Activated naive CD4-positive, alpha-beta T cell treated with Interleukin-2 at 50 U/mL for 16 hours (primary cell): Measurements from ENCODE around the gene HNRNPUL1.
"Not testable (repeated sequence)": the region's sequence is repeated elsewhere in the genome, so short reads cannot be mapped to it uniquely, and the experiment has no call there.

Experiments
- DNase-seq: peaks from one replicate; pipeline ENCODE4 v3.0.0-alpha.2; 2020

The HNRNPUL1 gene

DNA sequence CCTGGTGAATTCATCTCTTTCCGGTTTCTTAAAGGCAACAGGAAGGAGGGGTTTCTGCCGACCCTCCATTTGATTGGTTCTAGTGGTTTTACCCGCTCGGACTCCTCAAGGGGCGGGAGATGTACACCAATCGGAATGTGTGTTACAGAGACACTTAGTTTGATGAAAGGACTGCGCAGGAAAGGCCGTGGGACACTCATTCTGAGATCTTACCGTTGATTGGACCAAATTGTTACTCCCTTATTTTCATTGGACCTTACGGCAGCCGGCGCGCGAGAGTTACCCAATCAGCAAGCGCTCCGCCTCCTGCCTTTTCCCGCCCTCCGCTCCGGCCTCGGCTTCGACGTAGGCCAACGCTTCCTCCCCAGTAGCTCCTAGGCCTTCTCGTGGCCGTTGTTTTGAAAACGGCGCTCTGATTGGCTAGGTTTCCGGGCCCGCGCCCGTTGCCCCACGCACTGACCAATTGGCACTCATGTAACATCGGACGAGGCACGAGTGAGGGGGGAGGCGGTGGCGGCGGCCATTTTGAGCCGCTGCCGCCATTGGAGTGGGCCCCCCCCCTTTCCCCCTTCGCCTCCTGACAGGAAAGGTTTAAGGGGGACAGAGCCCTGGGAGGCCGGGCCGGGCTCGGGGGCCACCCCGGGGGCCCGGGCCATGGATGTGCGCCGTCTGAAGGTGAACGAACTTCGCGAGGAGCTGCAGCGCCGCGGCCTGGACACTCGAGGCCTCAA is at the start of gene HNRNPUL1:
TSS of gene HNRNPUL1 (plus strand) at position 523 of the 731 bp plus-strand sequence. CDS start at position 655, 132 bp downstream.
- DNase-seq: peak; percentile 99

DNA sequence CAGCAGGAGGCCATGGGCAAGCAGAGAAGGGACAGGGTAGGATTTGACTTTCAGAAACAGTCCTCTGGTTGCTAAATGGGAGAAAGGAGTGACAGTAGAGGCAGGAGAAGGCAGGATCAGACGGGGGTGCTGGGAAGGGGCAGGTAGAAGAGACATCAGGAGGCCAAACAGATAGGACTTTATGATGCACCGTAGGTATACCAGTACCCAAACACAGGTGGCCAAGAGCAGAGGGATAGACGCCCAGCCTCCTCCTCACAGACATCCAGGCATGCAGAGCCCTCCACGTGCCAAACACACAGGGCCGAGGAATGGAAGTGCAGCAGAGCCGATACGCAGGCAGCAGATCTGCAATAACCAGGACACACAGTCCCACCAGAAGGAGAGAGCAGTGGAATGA is 46.4 kb upstream of the HNRNPUL1 start:
- no peak for DNase-seq

DNA sequence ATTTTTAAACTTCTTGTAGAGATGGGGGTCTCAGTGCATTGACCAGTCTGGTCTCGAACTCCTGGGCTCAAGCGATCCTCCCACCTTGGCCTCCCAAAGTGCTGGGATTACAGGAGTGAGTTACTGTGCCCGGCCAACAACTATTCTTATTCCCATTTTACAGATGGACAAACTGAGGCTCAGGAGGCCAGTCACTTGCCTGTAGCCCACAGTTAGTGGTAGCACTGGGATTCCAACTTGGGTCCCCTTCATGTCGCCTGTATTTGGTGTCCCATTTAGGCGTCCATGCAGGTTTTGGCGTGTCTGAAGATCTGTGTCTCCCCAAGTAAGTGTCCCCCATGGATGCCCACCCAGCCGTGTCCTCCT is 45.9 kb upstream of the HNRNPUL1 start:
- no peak for DNase-seq

DNA sequence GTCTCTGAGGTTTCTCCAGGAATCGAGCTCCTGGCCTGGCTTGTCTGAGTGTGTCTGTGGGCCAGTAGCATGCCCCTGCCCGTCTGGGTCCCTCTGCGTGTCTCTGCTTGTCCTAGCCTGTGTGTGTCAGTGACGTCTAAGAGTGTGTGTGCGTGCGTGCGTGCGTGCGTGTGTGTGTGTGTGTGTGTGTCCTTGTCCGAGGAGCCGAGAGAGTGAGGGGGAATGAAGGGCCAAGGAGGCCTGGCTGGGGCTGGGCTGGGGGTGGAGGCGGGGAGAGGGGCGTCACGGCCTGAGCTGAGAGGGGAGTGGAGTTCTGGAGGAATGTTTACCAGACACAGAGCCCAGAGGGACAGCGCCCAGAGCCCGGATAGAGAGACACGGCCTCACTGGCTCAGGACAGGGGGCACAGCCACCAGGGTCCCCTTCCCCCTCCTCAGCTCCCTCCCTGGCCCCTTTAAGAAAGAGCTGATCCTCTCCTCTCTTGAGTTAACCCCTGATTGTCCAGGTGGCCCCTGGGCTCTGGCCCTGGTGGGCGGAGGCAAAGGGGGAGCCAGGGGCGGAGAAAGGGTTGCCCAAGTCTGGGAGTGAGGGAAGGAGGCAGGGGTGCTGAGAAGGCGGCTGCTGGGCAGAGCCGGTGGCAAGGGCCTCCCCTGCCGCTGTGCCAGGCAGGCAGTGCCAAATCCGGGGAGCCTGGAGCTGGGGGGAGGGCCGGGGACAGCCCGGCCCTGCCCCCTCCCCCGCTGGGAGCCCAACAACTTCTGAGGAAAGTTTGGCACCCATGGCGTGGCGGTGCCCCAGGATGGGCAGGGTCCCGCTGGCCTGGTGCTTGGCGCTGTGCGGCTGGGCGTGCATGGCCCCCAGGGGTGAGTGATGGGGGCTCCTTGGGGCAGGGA is 45.3 kb upstream of the HNRNPUL1 start, which contains the start of gene AXL:
TSS of gene AXL (plus strand) at position 609 of the 893 bp plus-strand sequence. CDS start at position 779, 170 bp downstream.
- no peak for DNase-seq

DNA sequence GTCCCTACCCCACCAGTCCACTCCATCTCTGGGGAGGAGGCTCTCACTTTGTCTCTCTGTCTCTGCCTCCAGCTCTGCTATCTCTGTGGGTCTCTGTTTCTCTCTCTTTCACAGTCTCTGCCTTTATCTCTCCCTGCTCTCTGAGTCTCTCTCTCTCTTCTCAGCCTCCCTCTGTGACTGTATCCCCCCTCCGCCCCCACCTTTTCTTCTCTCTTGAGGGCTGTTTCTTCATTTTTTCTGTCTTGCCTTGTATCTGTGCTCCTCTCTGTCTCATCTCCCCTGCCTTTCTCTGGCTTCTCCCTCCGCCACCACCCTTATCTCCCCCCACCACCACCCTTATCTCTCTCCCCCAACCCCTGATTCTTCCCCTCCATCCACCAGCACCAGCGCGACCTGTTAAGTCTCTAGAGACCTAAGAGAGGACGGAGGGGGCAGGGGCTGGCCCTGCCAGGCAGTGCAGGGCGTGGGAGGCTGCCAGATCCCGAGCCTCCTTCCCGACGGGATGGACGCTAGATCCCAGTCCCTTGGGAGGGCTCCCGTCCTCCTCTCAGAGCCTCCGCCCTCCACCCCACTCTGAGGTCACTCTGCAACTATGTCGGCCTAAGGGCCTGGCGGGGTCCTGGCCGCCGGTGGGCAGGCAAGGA is 44.1 kb upstream of the HNRNPUL1 start:
- DNase-seq: no peak

DNA sequence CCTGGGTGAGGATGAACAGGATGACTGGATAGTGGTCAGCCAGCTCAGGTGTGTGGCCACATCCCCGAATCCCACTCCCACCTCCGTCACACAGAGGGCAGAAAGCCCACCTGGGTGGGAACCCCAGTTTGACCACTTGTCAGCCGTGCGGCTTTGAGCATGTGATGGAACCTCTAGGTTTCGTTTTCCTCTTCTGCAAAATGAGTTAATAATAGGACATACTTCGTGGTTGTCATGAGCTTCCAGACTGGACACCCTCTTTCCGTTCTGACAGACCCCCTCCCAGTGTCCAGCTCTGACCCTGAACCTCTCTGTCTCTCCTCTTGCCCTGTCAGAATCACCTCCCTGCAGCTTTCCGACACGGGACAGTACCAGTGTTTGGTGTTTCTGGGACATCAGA is 43.4 kb upstream of the HNRNPUL1 start:
- DNase-seq: no peak

DNA sequence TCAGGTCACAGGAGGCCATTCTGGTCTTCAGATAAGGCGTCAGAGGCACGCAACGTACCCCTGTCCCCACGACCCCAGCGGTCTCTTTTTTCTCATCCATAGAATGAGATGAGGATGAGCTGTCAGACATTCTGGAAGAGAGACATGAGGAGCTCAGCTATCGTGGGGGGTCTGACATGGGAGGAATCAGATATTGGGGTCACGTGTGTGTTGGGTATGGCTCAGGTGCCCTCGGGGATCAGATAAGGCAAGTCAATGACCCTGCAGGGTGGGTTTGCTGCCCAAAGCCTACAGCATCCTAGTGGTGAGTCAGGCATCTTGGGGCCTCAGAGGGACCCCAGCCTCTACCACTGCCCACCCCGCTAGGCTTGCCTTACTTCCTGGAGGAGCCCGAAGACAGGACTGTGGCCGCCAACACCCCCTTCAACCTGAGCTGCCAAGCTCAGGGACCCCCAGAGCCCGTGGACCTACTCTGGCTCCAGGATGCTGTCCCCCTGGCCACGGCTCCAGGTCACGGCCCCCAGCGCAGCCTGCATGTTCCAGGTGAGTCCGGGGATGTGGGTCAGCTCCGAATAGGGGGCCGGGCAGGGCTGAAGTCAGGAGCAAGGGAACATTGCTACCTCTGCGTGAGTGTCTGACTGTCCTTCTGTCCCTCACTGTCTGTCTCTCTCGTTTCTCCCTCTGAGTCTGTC is 42.5 kb upstream of the HNRNPUL1 start:
- DNase-seq: no peak

DNA sequence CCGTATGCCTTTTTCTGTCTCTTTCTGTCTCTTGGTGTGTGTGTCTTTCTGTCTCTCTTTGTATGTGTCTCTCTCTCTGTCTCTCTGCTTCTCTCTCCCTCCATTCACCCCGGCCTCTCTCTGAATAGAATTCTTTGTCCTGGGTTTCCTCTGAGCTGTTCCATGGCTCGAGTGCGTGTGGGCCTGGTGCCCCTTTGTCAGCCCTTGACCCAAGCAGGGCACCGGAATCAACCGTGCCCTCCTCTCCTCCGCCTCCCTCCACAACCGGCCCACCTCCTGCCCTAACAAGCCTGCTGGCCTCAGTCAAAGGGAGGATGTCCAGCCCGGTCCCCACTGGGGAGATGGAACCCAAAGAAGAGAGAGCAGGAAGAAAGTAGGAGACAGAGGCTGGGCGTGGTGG is 41.9 kb upstream of the HNRNPUL1 start:
- DNase-seq: no peak

DNA sequence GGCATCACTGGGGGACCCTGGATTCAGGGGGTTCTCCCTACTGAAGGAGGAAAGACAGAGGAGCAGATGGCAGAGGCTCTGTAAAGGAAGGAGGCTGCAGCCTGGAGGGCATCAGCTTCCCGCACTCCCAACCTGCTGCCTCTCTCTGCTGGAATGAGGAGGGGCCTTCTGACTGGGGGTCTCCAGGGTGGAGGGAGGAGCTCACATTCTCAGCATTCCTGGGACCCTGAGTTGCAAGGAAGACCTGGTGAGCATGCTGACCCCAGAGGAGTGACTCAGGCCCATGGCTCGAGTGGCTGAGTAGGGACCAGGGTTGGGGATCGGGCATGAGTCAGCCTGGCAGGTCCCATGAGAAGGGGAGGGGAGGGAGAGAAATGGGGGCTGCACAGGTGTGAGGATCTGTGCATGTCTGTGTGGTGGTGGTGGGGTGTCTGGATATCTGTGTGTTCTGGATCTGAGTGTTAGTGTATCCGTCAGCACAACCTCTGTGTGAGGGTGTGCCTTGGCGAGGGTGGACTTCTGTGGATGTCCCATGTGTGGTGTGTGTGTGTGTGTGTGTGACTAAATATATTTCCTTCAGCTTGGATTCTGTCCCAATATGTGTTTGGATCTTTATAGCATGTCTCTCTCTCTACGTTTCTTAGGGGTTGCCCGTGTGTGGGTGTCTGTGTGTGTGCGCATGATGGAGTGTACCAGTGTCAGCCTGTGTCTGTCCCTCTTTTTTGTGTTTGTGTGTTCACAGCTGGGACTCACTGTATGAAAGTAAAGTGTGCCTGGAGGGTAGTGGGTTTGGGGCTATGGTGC is 40.5 kb upstream of the HNRNPUL1 start:
- no peak for DNase-seq

DNA sequence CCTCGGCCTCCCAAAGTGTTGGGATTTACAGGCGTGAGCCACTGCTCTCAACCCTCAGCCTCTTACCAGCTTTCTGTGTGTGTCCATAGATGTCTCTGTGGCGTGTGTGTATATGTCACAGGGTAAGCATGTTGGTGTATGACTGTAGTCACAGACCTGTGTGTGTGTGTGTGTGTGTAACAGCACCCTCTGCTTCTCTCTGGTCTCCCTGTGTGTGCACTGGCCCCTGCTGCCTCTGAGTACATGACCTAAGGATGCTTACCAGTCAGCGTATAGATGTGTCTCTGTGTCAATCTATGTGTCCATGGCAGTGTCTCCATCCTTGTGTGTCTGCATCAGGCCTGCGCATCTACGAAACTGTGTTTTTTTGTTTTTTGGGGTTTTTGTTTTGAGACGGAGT is 39.5 kb upstream of the HNRNPUL1 start:
- no peak for DNase-seq

DNA sequence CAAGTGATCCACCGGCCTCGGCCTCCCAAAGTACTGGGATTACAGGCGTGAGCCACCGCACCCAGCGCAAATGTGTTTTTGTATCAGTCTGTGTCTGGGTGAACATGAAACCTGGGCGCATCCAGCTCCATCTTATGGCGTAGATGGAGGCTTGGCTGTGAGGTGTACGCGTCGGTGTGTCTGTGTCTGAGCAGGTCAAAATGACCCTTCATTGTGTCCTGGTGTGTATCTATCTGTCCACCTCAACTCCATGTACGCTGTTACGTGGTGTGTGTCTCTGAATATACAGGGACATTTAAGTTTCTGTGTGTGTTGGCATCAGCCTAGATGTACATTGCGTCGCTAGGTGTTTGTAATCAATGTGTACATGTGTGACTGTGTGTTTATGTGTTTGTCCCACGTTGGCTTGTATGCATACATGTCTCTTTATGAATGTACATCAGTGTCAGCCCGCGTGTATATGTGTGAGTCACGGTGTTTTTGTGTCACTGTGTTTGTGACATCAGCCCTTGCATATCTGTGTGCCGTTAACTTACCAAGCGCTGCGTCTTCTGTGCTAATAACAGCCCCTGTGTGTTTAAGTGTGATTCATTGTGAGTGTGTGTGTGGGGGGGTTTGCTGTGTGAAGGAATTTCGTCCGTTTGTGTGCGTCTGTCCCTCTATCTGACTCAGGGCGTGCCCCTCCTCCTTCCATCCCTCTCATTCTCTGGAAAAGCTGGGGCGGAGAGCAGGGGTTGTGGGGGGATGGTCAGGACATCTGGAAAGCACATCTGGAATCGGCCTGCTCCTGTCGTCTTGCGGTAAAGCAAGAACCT is 38.7 kb upstream of the HNRNPUL1 start:
- DNase-seq: peak; percentile 58

DNA sequence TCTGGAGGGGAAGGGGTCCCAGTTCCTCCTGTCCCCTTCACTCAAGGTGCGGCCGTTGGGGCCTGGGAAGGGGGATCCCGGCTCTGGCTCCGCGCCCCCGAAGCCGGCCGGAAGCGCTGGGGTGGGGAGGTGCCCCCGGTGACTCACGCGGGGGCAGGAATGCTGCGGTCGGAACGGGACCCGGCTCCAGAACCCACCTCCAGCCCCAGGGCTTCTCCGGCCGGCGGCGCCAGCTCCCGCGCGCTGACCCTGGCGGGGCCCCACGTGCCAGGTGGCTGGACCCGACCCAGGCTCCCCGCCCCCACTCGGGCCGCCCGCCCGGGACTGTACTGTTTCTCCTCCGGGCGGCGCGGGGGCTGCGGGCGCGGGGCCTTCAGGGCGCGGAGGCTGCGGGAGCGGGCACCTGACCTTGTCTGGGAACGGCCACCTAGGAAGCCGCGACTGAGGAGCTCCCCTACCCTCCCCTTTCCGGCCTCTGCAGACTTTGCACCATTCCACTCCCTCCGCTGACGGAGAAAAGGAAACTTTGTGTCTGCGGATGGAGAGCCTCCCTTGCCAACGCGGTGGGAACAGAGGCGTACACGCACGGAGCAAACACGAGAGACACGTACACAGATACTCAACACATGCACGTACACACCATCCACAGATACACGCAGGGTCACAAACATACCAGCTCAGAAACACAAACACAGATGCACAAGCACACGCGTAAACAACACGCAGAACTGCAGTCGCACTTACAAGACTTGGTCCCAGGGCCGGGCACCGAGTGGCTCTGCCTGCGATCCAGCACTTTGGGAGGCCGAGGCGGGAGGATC is 37.9 kb upstream of the HNRNPUL1 start:
- DNase-seq: peak; percentile 47

DNA sequence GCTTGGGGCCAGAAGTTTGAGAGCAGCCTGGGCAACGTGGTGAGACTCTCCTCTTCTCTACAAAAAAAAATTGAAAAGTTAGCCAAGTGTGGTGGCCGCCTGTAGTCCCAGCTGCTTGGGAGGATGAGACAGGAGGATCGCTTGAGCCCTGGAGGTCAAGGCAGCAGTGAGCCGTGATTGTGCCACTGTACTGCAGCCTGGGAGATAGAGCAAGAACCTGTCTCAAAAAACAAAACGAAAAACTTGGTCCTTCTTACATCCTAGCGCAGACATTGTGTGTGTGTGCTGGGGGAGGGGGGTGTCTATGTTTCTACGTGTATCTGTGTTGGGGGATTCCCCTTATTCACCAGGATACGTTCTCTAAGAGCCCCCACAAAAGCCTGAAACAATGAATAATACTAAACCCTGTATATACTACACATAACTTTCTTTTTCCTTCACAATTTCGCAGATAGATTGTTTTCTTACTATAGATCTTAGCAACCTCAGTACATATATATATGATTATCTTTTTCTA is 37.2 kb upstream of the HNRNPUL1 start:
- DNase-seq: no peak

DNA sequence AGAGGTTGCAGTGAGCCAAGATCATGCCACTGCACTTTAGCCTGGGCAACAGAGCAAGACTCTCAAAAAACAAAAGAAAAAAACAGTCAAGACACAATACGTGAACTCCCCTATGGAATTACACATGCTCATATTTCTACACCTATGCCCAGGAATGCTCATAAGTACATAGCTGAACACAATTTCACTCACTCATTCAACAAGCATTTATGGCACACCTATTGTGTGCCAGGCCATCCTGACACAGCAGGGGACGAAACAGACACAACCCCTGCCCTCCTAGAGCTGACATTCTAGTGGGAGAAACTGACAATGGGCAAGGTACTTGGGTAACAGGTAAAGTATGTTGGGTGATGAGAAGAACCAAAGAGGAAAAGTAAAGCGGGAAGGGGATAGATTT is 35.7 kb upstream of the HNRNPUL1 start:
- no peak for DNase-seq

DNA sequence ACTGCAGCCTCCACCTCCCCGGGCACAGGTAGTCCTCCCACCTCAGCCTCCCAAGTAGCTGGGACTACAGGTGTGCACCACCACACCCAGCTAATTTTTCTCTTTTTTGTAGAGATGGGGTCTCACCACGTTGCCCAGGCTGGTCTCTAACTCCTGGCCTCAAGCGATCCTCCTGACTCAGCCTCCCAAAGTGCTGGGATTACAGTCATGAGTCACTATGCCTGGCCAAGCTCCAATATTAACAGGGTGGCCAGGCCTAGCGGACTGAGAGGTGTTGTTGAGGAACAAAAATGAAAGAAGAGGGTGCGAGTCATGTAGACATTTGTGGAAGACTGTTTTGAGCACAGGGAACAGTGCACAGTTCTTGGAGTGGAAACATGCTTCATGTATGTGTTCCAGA is 34.8 kb upstream of the HNRNPUL1 start:
- not testable (repeated sequence) for DNase-seq

DNA sequence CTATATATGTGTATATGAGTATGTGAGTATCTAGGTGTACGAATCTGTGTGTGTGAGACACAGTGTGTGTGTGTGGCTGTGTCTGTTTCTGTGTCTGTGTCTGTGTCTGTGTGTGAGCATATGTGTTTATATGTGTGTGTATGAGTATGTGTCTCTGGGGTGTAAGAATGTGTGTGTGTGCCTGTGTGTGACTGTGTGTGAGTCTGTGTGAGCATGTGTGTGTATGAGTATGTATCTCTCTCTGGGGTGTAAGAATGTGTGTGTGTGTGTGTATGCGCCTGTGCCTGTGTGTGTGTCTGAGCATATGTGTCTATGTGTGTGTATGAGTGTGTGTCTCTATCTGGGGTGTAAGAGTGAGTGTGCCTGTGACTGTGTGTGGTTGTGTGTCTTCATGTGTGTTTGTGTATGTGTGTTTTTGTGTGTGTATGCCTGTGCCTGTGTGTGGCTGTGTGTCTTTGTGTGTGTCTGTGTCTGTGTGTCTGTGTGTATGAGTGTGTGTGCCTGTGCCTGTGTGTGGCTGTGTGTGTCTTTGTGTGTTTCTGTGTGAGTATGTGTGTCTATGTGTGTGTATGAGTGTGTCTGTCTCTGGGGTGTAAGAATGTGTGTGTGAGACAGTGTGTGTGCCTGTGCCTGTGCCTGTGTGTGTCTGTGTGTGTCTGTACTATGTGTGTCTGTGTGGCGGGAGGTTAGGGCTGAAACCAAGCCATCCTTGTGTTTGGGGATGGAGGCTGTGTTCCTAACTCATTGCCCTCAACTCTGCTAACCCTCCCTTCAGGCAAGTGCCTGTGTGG is 33.9 kb upstream of the HNRNPUL1 start:
- DNase-seq: no peak

DNA sequence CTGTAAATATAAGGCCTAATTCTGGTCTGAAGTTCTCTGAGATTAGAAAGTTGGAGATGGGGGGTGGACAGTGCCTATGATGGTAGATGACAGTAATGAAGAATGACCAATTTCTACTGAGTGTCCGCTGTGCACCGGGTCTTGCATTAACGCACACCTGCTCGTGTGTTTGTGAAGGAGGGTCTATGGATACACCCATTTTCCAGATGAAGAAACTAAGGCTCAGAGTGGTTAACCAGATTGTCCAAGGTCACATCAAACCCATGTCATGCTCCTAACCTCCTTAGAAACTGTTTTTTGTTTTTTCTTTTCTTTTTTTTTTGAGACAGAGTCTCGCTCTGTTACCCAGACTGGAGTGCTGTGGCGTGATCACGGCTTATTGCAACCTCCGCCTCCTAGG is 31.5 kb upstream of the HNRNPUL1 start:
- no peak for DNase-seq

DNA sequence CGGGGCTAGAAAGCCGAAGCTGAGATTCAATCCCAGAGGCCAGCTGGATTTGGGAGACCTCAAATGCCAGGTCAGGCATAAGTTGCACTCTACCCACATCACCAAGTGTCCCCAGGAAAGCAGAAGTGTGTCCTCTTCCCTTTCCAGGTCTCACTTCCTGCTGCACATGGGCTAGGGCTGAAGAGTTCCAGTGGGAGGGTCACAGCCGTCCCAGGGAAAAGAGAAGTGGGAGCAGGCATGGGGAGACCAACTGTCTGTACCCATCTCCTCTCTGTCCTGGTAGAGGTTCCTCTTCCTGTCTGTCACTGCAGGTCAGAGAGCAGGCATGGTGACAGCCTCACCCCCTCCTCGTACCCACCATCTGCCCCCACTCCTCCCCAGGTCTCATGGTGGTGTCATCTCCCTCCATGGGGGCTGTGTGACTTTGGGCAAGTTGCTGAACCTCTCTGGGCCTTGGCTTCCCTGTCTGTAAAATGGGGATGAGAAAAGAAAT is 30.4 kb upstream of the HNRNPUL1 start:
- no peak for DNase-seq
